ENCODE data around the gene POU3F3.

Gene POU3F3

DNA sequence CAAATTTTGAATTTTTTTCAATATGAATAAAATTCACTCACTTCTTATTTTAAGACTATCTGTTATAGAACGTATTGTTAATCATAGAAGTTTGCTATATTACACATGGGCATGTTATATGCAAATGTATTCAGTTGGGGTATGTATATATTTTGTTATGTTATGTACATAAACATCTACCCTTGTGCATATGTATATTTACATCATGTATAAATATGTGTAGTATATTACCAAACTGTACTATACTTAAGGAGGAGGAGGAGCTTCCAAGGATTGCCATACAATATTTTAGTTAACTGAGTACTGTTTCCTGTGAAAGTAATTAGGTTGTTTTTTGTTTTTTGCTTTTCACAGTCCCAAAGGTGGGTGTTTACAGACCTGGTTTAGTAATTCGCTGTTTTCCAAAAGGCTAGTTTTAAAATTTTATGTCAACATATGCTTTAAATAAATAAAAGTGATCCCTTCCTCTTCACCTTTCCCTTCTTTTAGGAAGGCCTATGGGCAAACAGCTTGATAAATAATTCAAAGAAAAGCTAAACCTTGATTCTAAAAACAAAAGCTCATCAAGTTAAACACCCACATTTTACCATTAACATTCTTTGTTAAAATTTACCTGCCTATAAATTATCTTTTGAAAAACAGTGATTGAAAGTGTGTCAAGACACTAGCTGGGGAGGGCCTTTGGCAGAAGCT is 12.9 kb upstream of the POU3F3 start:
- TF ChIP-seq, protein P1, sequence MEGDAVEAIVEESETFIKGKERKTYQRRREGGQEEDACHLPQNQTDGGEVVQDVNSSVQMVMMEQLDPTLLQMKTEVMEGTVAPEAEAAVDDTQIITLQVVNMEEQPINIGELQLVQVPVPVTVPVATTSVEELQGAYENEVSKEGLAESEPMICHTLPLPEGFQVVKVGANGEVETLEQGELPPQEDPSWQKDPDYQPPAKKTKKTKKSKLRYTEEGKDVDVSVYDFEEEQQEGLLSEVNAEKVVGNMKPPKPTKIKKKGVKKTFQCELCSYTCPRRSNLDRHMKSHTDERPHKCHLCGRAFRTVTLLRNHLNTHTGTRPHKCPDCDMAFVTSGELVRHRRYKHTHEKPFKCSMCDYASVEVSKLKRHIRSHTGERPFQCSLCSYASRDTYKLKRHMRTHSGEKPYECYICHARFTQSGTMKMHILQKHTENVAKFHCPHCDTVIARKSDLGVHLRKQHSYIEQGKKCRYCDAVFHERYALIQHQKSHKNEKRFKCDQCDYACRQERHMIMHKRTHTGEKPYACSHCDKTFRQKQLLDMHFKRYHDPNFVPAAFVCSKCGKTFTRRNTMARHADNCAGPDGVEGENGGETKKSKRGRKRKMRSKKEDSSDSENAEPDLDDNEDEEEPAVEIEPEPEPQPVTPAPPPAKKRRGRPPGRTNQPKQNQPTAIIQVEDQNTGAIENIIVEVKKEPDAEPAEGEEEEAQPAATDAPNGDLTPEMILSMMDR (IDR thresholded peaks at IDR 0.05), result no peak

DNA sequence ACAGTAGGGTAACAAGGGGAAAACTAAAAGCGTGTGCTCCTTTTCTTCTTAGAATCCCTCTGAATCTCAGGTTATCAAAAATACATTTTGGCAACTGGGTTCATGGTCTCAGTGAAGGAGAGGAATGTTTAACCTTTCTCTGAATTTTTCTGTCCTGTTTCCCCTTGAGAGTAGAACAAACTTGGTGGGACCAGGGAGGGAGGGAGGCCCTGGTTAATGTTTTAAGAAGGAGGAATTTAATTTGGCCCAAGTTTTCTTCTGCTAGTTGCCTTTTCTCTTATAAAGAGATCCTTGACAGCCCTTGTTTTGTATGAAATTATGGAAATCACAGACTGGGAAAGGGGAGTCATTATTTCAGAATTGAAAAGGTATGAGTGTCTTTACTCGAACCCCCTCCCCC is 12.2 kb upstream of the POU3F3 start:
- TF ChIP-seq, protein P1 (IDR thresholded peaks at IDR 0.05), result no peak
- Histone ChIP-seq H3K27ac (no peak overlapping the region), H3K4me3 (no peak overlapping the region)
- DNase-seq (ENCODE audit: low spot score), result no peak

More for the DNA sequence above, 12.9 kb upstream of the POU3F3 start:
- Histone ChIP-seq H3K27ac (no peak overlapping the region), H3K4me3 (no peak overlapping the region)
- DNase-seq (ENCODE audit: low spot score), result no peak

DNA sequence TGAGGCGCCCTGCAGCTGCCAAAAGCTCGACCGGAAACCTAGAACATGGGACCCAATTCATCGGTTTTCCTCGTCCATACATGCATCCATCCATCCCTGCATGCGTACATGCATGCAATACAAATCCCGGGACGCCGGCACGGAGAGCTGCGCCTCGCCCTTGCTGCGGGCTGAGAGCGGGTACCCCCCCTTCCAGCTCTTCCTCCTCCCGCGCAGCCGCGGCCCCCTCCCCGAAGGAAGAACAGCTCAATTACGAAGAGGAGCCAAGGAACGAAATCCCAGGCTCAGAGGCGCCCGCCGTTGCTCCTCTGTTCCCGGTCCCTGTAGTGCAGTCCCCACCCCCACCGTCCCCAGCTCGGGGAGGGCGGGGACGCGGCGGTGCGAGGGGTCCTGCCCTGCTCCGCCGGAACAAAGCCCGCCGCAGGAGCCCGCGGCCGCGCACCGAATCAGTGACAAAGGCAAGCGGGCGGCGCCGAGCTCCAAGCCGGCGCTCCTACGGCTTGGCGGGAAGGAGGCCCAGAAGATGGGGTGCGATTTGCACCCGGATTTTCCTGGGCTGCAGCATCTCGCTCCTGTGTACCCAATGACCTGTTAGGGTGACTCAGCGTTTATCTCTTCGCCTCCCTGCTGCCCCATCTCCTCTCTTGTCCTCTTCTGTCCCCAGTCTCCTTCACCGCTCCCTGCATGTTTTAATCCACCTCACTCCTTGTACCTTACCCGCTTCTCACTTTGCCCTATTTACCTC is 8.9 kb upstream of the POU3F3 start:
- H3K27ac ChIP-seq, result no peak overlapping the region
- H3K4me3 ChIP-seq, result peak overlapping the region; percentile 58
- TF ChIP-seq, protein P1 (IDR thresholded peaks at IDR 0.05), result no peak
- no peak for DNase-seq (ENCODE audit: low spot score)

DNA sequence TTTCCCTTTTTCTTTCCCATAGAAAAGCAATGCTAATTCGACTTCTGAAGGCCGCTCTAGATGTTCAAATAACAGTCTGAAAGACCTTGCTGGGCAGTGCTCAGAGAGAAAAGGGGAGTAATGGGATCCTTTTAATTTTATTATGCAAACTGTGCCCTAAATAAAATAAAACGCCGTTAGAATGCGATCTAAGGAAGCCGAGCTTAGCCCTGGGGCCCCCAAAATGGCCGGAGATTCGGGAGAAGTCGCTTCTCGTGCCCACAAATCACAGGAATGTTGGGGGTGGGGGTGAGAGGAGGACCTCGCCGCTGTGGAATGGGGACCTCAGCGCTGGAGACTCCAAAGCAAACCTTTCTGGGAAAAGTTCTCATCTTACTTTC is 8.4 kb upstream of the POU3F3 start:
- Histone ChIP-seq H3K4me3 (peak overlapping the region; percentile 58), H3K27ac (no peak overlapping the region)
- no peak for DNase-seq (ENCODE audit: low spot score)
- TF ChIP-seq, protein P1 (IDR thresholded peaks at IDR 0.05), result no peak

DNA sequence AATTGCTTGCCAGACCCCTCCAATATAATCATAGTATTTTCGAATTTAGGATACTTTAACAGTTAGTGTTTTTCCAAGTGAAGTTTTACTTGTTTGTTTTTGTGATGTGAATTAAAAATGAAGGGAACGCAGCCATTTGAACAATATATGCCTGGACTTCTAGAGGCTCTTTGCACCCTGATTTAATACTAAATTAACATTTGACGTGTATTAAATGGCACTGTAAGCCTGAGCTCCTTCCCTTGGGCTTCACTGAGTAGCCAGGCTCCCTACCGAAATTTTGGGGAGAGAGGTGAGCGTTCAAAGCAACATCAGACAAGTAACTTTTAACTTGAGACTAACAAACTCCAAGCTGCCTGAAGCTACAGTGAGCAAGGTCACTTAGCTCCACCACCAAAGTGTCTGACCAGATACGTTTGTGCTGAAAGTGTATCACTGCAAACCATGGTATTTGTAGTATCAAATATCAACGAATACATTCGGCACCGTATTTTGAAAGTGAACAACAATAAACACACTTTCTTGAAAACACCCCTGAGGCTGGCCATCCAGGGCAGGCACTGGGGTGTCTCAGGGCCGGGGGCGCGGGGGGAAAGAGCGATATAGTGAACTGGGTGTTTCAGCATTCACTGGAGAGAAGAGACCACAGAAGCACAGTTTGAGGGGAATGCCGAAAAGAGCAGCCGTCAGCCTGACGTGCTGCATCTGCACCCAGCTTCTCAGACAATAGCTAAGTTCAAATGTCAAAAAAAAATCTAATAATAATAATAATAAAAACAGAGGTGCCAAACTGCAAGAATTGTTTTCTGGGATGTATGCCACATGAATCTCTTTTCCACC is 7.7 kb upstream of the POU3F3 start:
- Histone ChIP-seq H3K4me3 (no peak overlapping the region), H3K27ac (no peak overlapping the region)
- TF ChIP-seq, protein P1 (IDR thresholded peaks at IDR 0.05), result no peak
- no peak for DNase-seq (ENCODE audit: low spot score)

DNA sequence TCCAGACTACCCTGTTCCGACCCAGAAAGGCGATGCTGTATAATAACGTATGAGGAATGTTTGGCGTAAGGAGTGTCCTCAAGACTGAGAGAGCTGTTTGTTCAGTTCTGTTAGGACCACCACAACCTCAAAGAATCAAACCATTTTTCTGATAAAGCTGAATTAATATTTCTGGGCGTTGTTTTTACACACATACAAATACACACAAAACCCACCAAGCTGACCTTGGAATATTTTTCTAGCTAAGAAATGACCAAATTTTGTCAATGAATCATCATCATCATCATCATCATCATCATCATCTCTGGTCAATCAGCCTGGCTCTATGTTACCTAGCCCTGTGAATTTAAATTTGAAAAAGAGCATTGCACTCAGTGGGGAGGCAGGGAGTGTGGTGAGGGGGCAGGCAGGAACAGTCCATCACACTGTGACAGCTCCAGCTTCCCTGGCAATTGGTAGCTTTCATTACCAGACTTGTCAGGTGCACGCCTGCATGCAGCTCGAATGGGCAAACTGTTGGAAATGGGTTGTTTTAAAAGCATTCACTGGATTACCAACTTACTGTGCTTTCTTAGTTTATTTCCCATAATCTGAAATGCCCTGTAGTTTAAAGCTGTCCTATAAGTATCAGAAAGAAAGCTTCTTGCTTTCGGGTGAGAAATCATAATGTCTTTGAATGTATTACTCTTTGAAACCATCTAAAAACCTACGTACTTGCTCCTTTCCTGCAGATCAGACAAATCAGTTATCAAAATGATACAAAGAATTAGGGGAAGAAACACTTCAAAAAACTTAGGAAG is 6.9 kb upstream of the POU3F3 start:
- H3K27ac ChIP-seq, result no peak overlapping the region
- DNase-seq (ENCODE audit: low spot score), result no peak
- TF ChIP-seq, protein P1 (IDR thresholded peaks at IDR 0.05), result no peak
- no peak overlapping the region for H3K4me3 ChIP-seq
